CD4-positive, alpha-beta T cell treated with Interleukin-4 for 4 hours (primary cell): ENCODE data around the gene RPH3AL.

ENCODE experiments used
- DNase-seq: peaks from one replicate; pipeline ENCODE4 v3.0.0-alpha.2; 2020

RPH3AL gene

DNA sequence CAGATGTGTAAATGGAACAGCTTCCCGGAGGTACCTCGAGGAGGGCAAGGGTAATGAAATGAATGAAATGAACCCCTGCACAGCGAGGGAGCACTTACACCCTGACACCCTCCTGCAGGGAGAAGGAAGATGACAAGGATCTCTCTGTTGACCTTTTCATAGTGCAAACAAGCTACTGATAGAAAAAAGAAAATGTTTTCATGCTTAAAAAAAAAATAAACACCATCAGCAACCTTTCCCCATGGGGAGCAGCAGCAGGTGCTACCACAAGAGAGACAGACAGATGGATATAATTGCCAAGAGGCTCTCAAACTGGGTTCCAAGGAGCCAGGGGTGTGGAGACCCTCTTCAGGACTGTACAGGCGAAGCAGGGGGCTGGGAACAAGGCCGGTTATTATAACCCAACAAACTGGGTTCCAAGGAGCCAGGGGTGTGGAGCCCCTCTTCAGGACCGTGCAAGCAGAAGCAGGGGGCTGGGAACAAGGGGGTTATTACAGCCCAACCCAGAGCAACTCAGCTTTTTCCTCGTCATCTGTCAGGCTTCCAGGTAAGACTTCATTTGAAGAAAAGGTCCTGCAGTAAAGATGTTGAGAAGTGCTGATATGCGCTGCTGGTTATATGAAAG, 718 bp upstream of the RPH3AL start:
- DNase-seq, result no peak

DNA sequence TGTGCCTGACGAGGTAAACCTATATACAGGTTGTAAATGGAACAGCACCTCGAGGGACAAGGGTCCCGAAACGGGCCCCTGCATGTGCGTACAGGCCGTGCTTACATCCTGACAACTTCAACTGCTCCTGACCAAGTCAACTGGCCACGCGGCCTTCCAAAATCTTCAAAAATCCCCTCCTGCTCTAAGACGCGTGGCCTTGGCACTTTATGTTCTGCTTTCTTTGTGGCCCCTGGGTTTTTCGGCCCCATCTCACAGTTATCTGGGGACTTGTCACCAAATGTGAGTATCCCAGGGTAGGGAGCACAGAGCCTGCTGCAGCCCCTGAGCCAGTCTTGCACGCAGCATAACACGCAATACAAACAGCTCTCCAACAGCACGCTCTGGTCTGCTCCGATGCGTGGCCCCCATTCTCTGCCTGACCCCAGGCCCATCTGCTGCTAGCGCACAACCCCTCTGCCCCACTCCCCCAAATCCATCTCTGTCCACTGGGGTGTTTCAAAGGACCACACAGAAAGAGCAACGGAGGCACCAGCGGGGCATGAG, 659 bp downstream of the RPH3AL start:
- DNase-seq, result no peak

DNA sequence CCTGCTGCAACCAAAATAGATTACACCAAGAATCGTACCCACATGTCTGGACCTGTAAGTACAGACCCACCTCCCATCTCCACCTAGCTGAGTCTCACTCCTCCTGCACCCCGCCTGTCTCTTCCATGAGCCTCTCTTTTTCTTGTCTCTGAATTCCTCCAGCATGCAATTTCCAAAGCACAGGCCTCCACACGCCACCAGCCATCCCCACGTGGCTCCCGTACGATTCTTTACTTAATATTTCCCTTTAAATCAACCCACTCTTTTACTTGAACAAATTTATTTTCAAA, 1.2 kb downstream of the RPH3AL start:
- DNase-seq, result no peak

DNA sequence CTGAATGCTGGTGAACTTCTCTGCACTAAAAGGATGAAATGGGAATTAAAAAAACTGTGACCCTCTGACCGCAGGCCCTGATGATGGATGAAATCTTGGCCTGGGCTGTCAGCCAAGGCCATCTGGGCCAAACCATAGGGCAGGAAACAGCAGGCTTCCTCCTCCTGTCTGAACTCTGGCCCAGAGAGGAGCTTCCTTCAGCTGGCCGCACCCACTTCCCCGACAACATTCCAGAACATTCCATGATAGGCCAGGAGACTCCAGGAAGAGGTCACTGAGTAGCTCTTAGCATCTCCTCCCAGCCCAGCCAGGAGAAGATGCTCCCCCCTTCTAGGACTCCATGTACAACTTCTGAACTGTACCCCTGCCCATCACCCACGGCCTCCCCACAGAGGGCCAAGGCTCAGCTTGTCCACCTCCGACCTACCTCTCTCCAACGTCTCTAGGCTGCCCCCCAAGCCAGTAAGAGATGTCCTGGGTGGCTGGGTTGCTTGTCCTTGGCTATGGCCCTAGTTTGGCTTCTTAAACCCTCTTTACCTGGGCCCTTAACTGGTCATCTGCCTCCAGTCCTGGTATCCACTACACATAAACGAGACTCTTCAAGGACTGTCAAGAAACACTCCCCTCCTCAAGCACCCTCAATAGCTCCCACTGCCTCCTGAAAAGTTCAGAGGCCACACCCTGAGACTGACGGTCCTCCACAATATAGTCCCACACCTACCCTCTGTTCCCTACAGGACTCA, 1.7 kb downstream of the RPH3AL start:
- no peak for DNase-seq

DNA sequence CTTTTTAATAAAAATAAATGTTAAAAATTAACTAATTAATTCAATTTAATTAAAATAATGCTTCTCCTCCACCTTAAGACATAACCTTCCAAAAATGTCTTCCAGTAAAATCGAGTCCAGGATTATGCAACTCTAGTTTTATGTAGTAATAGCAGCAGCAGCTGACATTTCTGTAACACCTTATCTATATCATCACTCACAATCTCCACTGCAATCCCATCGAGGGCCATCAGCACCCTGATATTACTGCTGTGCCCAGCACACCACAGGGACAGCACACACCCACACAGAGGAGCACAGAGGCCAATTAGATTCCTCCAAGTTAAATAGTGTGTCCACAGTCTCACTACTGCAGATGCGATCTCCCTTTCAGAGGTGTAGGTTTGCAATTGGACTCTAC, 2.9 kb downstream of the RPH3AL start:
- no peak for DNase-seq

DNA sequence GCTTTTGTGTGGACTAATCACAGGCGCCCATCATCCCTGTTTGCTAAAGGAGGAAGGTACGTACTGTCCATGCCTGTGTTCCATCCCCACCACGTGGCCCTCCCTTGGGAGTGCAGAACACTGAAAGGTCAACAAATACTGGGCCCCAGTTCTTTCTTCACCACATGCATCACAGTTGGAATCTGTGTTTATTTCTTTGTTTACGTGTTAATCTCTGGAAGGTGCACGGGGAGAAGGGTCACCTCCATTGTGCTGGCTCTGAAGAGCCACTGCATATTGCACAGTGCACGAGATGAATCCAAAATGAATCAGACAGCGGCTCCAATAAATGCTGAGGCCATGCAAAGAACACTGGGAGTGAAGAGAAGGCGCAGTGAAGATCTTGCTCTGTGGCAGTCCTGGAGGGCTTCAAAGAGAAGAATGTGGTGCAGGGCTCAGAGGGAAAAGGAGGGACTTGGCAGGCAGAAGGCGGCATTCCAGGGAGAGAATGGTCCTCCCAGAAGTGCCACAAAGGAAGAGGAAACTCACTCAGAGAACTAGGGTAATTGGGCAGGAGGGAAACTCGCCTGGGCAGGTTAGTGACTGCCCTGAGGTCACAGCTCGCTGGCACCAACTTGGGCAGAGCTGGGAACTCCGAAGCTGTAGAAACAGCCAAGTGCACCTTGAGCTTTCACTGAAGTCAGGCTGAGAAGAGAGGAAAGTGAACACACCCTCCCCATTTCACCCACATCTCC, 3.7 kb downstream of the RPH3AL start:
- DNase-seq, result no peak

DNA sequence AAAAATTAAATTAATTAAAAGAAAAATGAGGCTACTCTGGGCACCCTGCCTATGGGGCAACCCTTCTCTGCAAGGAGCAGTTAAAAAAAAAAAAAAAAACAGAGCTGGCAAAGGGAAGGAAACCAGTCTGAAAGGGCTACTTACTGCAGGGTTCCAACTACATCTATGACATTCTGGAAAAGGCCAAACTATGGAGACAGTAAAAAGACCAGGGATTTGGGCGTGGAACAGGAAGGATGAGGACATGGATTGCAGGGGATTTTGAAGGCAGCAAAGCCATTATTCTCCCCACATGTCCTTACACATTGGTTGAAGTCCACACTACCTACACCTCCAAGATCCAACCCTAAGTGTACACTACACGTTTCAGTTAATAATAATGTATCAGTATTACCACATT, 4.6 kb downstream of the RPH3AL start:
- no peak for DNase-seq

DNA sequence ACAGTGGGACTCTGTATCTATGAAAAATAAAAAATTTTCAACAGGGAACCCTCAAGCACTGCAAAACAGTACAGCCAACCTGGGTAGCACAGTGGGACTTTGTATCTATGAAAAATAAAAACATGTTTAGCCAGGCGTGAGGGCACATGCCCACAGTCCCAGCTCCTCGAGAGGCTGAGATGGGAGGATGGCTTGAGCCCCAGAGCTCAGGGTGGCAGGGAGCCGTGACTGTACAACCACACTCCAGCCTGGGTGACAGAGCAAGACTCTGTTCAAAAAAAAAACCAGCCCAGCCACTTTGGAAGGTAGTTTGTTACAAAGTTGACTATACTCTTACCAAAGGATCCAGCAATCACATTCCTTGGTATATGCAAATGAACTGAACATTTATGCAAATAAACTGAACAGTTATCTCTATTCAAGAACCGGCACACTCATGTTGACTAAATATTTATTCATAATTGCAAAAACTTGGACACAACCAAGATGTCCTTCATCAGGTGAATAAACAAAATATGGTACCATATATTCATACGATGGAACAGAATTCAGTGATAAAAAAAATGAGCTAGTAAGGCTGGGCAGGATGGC, 5.2 kb downstream of the RPH3AL start:
- no peak for DNase-seq

DNA sequence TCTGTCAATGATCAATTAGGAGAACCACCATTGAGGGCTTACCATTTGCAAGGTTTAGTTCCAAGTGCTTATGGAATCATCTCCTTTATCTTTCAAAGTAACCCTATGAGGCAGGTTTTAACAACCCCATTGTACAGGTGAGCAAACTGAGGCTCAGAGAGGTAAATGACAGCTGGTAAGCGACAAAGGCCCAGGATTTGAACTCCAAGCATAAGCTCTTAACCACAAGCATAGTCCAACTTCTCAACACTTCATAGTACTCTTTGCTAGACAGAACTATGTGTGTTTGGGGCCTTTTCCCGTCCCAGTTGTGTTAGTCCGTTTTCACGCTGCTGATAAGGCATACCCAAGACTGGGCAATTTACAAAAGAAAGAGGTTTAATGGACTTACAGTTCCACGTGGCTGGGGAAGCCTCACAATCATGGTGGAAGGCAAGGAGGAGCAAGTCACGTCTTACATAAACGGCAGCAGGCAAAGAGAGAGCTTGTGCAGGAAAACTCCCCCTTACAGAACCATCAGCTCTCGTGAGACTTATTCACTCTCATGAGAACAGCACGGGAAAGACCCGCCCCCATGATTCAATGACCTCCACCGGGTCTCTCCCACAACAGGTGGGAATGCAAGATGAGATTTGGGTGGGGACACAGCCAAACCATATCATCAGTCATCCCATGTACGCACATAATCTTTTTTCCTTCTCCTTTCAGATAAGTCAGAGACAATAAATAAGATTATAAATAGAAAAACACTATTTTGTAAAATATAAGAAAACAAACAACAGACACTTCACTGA, 6.4 kb downstream of the RPH3AL start:
- DNase-seq, result no peak

DNA sequence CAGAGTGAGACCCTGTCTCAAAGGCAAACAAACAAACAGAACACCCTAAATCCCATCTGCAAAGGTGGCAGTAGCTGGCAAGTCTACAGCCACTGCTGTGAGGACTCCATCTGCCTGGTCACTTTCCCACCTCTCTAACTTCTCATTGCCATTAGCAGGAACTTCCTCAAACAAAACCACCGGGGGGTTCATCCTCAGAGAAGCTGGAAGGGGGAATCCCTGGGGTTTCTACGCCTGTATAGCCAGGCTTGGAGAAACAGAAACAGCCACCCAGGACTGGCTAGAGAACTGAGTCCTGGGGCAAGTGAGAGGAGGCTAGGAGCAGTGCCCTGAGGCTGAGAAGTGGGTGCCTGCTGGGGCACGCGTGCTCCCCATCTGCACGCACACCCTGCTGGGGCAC, 7.3 kb downstream of the RPH3AL start:
- DNase-seq, result no peak

DNA sequence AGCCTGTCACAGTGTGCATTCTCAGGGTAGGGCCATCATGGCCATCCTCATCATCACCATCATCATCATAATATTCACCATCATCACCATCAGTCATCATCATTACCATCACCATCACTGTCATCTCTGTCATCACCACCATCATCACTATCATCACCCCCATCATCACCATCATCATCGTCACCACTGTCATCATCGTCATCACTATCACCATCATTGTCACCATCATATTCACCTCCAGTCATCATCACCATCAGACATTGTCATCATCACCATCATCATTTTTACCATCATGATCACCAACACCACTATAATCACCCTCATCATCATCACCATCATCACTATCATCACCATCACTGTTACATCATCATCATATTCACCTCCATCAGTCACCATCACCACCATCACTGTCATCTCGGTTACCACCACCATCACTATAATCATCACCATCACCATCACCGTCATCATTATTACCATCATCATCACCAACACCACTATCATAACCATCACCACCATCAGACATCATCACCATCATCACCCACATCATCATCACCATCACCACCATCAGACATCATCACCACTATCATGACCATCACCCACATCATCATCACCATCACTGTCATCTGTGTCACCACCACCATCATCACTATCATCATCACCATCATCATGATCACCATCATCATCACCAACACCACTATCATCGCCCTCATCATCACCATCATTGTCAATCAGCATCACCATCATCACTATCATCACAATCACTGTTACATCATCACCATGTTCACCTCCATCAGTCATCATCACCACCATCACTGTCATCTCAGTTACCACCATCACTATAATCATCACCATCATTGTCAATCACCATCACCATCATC, 8.5 kb downstream of the RPH3AL start:
- no peak for DNase-seq

DNA sequence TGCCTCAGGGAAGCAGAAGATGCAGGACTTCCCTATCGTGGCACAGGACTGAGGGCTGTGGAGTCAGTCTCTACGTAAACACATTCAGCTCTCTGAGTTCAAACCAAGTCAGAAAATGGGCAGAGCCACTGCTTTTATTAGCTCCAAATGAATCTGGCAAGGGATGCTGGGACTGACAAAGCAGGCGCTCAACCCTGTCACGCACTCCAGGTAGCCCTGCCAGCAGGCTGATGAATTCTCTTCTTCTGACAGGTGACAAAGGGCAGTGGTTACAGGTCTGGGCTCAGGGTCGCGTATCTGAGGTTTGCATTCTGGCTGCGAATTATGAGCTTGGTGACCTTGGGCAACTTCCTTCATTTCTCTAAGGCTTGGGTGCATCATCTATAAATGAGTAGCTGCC, 9.4 kb downstream of the RPH3AL start:
- no peak for DNase-seq

DNA sequence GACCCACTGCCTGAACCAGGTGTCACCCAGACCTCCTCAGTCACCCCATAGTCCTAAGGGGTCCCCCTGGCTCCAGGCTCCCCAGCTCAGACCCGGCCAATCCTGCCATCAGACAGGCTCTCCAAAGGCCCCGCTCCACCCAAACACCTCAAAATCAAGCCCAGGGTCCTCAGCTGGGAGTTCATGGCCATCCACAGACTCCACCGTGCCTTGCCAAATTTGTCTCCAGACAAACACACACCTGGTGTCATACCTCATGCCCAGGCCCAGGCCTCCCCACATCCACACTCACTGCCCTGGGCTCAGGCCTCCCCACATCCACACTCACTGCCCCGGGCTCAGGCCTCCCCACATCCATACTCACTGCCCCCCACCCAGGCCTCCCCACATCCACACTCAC, 12.5 kb downstream of the RPH3AL start:
- DNase-seq, result no peak

DNA sequence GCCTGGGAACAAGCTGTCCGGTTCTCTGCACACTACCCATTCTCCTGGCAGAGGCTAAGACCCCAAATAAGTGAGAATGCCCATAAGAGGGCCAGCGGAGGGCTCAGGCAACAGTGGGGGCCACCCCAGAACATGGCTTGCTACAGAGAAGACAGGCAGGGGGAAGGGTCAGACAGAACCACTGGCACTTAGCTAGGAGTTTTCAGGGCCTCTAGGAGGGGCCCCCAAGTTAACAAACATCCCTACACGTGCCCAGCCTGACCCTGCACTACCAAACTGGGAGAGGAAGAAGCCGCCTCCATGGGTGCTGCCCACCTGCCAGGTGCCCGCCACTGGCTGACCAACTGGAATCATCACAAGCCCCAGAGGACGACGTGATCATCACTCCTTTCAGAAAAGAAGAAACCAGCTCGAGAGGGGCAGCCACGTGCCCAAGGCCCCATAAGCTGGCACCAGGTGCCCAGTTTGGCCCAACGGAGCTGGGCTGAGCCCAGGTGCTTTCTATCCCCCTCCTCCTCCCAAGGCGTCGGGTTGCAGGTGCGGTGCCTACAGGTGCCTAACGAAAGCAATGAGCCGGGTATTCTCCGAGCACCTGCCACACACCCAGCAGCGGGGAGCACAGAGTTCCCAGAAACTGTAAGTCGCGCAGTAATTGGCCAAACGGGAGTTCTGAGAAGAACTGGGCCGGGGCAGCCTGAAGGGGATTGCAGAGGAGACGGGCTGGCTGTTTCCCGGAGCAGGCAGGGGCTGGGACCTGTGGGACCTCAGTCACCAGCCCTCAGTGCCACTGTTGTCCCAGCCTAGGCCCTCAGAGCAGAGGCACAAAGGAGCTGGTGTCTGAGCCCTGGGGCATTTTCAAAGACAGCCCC, 13.2 kb downstream of the RPH3AL start:
- DNase-seq, result no peak

DNA sequence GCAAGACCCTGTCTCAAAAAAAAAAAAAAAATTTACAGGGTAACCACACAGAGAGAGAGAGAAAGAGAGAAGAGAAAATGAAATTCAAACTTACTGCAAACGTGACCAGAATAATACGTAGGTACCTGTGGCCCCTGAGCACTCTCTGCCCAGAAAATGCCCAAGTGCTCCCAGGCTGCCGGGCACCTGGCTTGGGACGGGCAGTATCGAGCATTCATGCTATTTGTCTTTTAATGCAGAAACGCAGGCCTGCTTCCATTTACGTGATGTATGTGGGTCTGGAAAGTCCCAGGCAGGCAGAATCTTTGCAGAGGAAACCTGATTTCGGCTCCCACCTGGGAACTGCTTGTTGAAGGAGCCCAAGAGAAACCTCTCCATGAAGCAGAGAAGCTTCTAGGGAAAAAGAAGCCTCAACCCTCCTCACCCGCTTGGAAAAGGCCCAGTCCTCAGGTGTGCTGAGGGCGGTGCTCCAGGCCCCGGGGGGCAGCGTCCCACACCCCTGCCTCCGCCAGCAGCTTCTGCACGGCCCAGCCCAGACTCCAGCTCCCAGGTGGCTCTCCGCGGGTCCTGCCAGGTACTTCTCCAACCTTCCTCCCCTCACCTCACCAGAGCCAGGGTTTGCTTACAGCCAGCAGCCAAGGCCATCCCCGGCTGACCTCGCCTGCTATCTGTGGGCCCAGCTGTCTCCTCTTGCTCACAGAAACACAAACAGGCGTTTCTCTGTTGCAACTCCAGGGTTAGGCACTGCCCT, 14.0 kb downstream of the RPH3AL start:
- DNase-seq, result no peak

DNA sequence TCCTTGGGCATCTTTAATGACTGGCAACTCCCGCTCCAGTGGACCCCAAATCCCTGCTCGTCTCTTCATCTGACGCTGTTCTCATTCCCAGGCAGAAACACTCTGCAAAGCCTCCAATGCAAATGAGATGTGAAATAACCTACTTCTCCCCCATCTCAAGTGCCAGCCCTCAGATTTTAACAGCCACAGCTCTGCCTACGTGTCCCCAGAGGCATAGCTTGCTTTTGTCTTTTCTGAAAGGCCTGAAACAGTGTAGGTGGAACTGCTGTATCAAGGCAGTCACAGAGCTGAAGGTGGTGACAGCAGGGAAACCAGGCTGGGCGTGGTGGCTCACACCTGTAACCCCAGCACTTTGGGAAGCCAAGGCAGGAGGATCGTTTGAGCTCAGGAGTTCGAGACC, 14.7 kb downstream of the RPH3AL start:
- no peak for DNase-seq

DNA sequence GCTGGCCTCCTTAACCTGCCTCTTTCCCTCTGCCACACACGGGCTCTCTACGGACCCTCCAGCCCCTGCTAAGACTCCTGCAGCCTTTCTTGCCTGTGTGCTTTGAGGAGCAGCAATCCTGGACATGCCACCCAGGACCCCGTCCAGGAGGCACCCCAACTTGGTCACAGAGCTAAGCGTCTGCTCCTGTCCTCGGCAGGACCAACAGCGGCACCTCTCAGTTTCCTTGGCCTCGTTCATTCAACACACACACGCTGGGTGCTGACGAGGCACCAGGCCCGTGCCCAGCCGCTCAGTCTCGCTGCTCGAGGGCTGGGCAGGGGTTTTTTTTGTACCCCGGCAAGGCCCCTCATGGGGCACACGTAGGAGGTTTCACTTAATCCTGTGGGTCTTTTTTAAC, 15.2 kb downstream of the RPH3AL start:
- no peak for DNase-seq

DNA sequence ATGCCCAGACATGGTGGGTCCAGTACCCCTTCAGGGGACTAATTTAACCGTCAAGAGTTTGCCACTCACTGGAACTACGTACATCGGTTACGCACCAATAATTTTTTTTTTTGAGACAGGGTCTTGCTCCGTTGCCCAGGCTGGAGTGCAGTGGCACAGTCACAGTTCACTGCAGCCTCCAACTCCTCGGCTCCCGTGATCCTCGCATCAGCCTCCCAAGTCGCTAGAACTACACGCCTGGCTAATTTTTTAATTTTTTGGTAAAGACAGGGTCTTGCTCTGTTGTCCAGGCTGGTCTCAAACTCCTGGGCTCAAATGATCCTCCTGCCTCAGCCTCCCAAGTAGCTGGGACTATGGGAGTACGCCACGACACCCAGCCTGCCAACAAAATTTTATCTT, 15.6 kb downstream of the RPH3AL start:
- DNase-seq, result no peak

DNA sequence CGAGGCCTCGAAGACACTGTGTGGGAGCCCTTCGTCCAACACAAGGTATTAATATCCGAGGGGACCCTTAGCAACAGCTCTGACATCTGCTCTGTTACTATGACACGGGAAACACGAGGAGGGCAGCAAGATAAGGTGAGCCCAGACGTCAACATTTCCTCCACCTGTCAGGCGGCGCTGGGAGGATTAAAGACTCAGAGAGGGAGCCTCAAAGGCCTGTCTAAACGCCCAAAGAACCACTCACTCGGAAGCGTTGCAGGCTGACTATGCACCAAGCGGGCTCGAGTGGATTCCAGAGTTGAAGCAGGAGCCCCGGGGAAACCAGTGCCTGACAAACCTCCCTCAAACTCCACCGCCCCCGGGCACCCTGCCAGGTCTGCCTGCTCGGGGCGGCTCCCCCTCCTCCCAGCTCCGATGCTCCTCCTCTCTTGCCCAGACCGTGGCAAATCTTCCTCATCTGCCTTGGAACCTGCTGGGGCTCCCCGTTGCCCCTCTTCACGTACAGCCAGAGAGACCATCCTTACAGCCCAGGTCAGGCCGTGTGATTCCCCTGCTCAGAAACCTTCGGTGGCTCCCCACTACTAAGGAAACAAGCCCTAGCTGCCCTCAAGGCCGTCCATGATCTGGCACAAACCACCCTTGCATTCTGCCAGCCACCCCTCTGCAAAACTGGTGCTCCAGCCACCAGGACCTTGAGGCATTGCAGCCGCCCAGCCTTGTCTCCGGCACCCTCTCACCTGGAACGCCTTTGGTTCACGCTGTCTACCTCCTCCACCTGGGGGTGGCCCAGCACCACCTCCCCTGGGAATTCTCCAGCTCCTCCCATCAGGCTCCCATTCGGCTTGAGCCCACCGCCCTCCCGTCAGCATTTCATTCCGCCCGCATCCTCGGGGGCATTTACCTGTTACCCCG, 16.2 kb downstream of the RPH3AL start:
- DNase-seq, result peak; percentile 11
